ENCODE results near the gene GSC.

GRCh38 chr14:94767321-94767878 is 2.5 kb downstream of the GSC start:
- no peak for TF ChIP-seq CTCF (IDR thresholded peaks at IDR 0.05; ENCODE audit: extremely low read depth in 1 of 2, insufficient read depth in 1 of 2, low read depth in 1 of 2, low read length in 2 of 2)
- no peak for TF ChIP-seq POLR2A (IDR thresholded peaks at IDR 0.05; ENCODE audit: low read depth, low read length)
- peak; percentile 53 for TF ChIP-seq EZH2 (IDR thresholded peaks at IDR 0.05; ENCODE audit: borderline replicate concordance, low read depth, low read length, severe bottlenecking)
- TF ChIP-seq FOS (IDR thresholded peaks at IDR 0.05; ENCODE audit: borderline replicate concordance, insufficient read depth, low read length) = no peak
- no peak for TF ChIP-seq POLR2AphosphoS5 (IDR thresholded peaks at IDR 0.05; ENCODE audit: insufficient read depth, low read depth, low read length)
- no peak for TF ChIP-seq MAX (IDR thresholded peaks at IDR 0.05; ENCODE audit: insufficient read depth, insufficient read length)
- no peak for TF ChIP-seq GATA2 (IDR thresholded peaks at IDR 0.05; ENCODE audit: insufficient read depth, insufficient read length, low read depth, low read length)
- no peak for TF ChIP-seq JUN (IDR thresholded peaks at IDR 0.05; ENCODE audit: borderline replicate concordance, insufficient read depth, insufficient read length, low read depth)
- no peak for TF ChIP-seq MYC (IDR thresholded peaks at IDR 0.05; ENCODE audit: low read depth, low read length)

Data from endothelial cell of umbilical vein (primary cell).